Limb (tissue), 2 donors: ENCODE results near the gene LRFN2.

Source experiments
- DNase-seq, 2 donors: peaks; one replicate each; pipeline ENCODE4 v3.0.0-alpha.2; 2016; ENCODE audit errors: extremely low spot score in 2 of 2

The LRFN2 gene

GRCh38 chr6:40350747-40351217 lies 236.4 kb downstream of the LRFN2 start:
- DNase-seq, result no peak

GRCh38 chr6:40349901-40350746 lies 237.0 kb downstream of the LRFN2 start:
- DNase-seq, result peak in 1 of 2 donors; percentile 41

- DNase-seq, result peak; percentile 31 to 62
Observed at GRCh38 chr6:40349123-40349900, 237.9 kb downstream of the LRFN2 start.

- DNase-seq, result peak in 1 of 2 donors; percentile 18
Observed at GRCh38 chr6:40348591-40348990, 238.6 kb downstream of the LRFN2 start.

GRCh38 chr6:40347571-40348011 lies 239.6 kb downstream of the LRFN2 start:
- DNase-seq, result no peak

- peak in 1 of 2 donors; percentile 12 for DNase-seq
Observed at GRCh38 chr6:40346246-40346645, 240.9 kb downstream of the LRFN2 start.

- DNase-seq, result peak in 1 of 2 donors; percentile 40
Observed at GRCh38 chr6:40344566-40345167, 242.5 kb downstream of the LRFN2 start.

GRCh38 chr6:40343877-40344565 lies 243.1 kb downstream of the LRFN2 start:
- peak in 1 of 2 donors; percentile 60 for DNase-seq

- no peak for DNase-seq
Observed at GRCh38 chr6:40343318-40343876, 243.8 kb downstream of the LRFN2 start.

GRCh38 chr6:40342723-40343122 lies 244.4 kb downstream of the LRFN2 start:
- peak in 1 of 2 donors; percentile 11 for DNase-seq

GRCh38 chr6:40341726-40342125 lies 245.4 kb downstream of the LRFN2 start:
- DNase-seq, result no peak
